Lower lobe of right lung (tissue), 2 donors: ENCODE results near the gene STIL. TPM values are rescaled to one million over a fixed set of nuclear protein-coding genes. Genes with fewer than 3 reads are reported as not detected.

Experiments used
- ATAC-seq, 2 donors: fragments of 200-7000 bp; cut with Tn5 transposase; one replicate each; pipeline ENCODE4 v1.9.1; 2020 to 2022; ENCODE audit warnings: mild to moderate bottlenecking in 2 of 2, moderate library complexity in 2 of 2
- DNase-seq: peaks from one replicate; pipeline ENCODE4 v3.0.0-alpha.2; 2020
- H3K27ac ChIP-seq: fragments of 200-600 bp; one replicate; pipeline ENCODE4 v1.8.0; 2022
- H3K27me3 ChIP-seq: fragments of 200-600 bp; one replicate; pipeline ENCODE4 v1.8.0; 2022; ENCODE audit warnings: low read depth
- H3K36me3 ChIP-seq: fragments of 200-600 bp; one replicate; pipeline ENCODE4 v1.8.0; 2022; ENCODE audit warnings: mild to moderate bottlenecking
- H3K4me1 ChIP-seq: fragments of 200-600 bp; one replicate; pipeline ENCODE4 v1.8.0; 2022
- H3K4me3 ChIP-seq: fragments of 200-600 bp; one replicate; pipeline ENCODE4 v1.8.0; 2022; ENCODE audit warnings: mild to moderate bottlenecking
- H3K9me3 ChIP-seq: fragments of 200-600 bp; one replicate; pipeline ENCODE4 v1.8.0; 2022
- intact Hi-C: fragments of 100-400 bp; cut with DNase I; formaldehyde crosslinking; loops from one replicate; pipeline ENCODE4 v1.11.0; 2022
- total RNA-seq: library from RNA; stranded (reverse); fragmentation: NEBNext Ultra II Directional; extraction: Animal tissue kit (Norgen Biotek cat#: 25700); gene quantifications from one replicate; pipeline ENCODE4 v1.2.1, GENCODE V29; 2021
- TF ChIP-seq, protein P1 (sequence below): fragments of 200-600 bp; IDR thresholded peaks from one replicate; pipeline ENCODE4 v1.8.0; 2022; ENCODE audit warnings: antibody characterized with exemption, mild to moderate bottlenecking
- donor health status: DM: no; HTN: yes; CAD: no; lungs with severe emphysema.

The STIL gene
- total RNA-seq, 1 donor from 2014 or later, result 1.6 TPM

DNA sequence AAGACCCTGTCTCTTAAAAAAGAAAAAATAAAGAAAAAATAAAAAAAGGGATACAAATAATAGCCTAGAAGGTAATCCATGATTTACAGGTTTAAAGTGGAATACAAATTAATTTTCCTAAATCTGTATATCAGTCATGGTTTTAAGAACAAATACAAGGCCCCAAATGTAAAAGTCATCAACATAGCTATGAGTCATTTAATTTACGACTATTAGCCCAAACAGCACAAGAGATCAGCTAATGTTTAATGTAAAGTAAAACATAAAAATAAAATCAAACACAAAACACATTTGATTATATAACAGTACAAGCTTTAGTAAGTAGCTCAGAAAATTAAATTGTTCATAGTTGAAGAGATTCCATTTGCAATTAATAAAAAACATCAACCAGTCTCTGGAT is 61.6 kb downstream of the STIL start:
- Histone ChIP-seq H3K4me3 (no peak overlapping the region), H3K27ac (no peak overlapping the region), H3K36me3 (no peaks in the 10 kb centered on the region), H3K9me3 (no peaks in the 10 kb centered on the region), H3K27me3 (no peaks in the 10 kb centered on the region), H3K4me1 (no peaks in the 10 kb centered on the region)
- no peak for ATAC-seq
- TF ChIP-seq, protein P1, sequence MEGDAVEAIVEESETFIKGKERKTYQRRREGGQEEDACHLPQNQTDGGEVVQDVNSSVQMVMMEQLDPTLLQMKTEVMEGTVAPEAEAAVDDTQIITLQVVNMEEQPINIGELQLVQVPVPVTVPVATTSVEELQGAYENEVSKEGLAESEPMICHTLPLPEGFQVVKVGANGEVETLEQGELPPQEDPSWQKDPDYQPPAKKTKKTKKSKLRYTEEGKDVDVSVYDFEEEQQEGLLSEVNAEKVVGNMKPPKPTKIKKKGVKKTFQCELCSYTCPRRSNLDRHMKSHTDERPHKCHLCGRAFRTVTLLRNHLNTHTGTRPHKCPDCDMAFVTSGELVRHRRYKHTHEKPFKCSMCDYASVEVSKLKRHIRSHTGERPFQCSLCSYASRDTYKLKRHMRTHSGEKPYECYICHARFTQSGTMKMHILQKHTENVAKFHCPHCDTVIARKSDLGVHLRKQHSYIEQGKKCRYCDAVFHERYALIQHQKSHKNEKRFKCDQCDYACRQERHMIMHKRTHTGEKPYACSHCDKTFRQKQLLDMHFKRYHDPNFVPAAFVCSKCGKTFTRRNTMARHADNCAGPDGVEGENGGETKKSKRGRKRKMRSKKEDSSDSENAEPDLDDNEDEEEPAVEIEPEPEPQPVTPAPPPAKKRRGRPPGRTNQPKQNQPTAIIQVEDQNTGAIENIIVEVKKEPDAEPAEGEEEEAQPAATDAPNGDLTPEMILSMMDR, result no peak
- no peak for DNase-seq
- intact Hi-C loops, result no loop called here

DNA sequence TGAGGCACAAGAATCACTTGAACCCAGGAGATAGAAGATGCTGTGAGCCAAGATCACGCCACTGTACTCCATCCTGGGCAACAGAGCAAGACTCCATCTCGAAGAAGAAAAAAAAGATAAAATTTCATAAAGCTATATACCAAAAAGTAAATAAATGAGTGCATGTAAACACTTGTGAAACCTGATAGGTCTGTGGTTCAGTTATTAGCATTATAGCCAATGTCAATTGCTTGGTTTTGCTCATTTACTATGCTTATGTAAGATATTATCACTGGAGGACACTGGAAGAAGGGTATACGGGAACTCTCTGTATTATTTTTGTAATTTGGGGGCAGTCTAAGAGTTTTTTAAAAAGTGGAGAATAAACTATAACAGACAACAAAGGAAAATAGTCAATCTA is 64.2 kb downstream of the STIL start:
- TF ChIP-seq, protein P1, result no peak
- H3K4me3 ChIP-seq, result no peak overlapping the region
- H3K9me3 ChIP-seq, result no peaks in the 10 kb centered on the region
- H3K4me1 ChIP-seq, result no peaks in the 10 kb centered on the region
- no peaks in the 10 kb centered on the region for H3K27me3 ChIP-seq
- DNase-seq, result no peak
- no peak for ATAC-seq
- H3K27ac ChIP-seq, result no peak overlapping the region
- H3K36me3 ChIP-seq, result no peaks in the 10 kb centered on the region
- intact Hi-C loops, result no loop called here

GRCh38 chr1:47244339-47244862 is 69.5 kb downstream of the STIL start:
- Histone ChIP-seq H3K9me3 (no peaks in the 10 kb centered on the region), H3K4me3 (no peak overlapping the region), H3K27me3 (no peaks in the 10 kb centered on the region), H3K27ac (no peak overlapping the region), H3K4me1 (no peaks in the 10 kb centered on the region), H3K36me3 (no peaks in the 10 kb centered on the region)
- intact Hi-C loops, result no loop called here
- DNase-seq (no peak), ATAC-seq (no peak)
- TF ChIP-seq, protein P1, result no peak

- Histone ChIP-seq H3K27ac (no peak overlapping the region), H3K4me3 (no peak overlapping the region), H3K4me1 (no peaks in the 10 kb centered on the region), H3K36me3 (no peaks in the 10 kb centered on the region), H3K27me3 (no peaks in the 10 kb centered on the region), H3K9me3 (no peaks in the 10 kb centered on the region)
- DNase-seq (no peak), ATAC-seq (peak in 1 of 2 donors; percentile 11)
- TF ChIP-seq, protein P1, result no peak
- intact Hi-C loops, result no loop called here
Observed at GRCh38 chr1:47243910-47244309, 70.0 kb downstream of the STIL start.

DNA sequence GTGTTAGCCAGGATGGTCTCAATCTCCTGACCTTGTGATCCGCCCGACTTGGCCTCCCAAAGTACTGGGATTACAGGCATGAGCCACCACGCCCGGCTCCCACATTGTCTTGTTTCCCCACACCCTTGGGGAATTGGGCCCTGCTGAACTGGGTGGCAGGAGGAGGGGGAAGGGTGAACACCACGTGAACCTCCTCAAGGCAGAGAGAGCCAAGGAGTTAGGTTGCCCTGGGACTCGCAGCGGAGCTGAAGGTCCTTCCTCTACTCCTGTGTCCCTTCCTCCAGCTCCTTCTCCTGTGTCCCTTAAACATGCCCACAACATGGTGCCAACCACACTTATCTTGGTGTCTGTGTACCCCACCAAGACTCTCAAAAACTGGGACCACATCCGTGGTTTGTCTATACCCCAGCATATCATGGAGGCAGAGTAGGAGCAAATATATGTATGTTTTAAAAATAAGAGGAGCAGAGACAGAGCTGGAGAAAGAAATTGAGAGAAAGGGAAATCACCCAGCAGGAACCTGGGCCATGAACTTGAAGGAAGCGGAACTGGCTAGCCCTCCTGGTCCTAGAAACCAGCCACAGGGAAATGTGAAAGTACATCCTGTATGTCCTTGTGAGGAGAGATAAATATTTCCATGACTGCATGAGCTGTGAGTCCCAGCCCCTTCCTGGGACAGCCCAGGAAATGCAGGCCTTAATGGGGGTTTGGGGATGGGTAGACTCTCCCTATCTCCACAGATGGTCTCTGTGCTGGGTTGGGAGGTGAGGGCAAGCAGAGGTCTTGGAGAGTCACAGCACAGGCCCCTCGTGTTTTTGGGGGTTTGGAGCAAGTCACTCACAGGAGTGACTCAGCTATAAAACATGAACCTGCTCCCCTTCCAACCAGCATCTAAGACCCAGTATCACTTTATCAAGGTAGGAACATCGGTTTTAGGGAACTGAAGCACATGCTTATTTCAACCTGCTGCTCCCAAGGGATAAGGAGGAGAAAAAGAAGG is 72.5 kb downstream of the STIL start:
- intact Hi-C loops, result no loop called here
- DNase-seq, result no peak
- no peaks in the 10 kb centered on the region for H3K36me3 ChIP-seq
- no peaks in the 10 kb centered on the region for H3K9me3 ChIP-seq
- no peak overlapping the region for H3K4me3 ChIP-seq
- H3K4me1 ChIP-seq, result no peaks in the 10 kb centered on the region
- peak overlapping the region; percentile 65 for H3K27ac ChIP-seq
- TF ChIP-seq, protein P1, result no peak
- peak; percentile 48 to 49 for ATAC-seq
- H3K27me3 ChIP-seq, result no peaks in the 10 kb centered on the region
